Renal cortical epithelial cell (primary cell): ENCODE results near the gene KPNA3. TPM values are rescaled to one million over a fixed set of nuclear protein-coding genes. Genes with fewer than 3 reads are reported as not detected.
A peak's percentile ranks its signal among the peaks of the same experiment; 100 is the strongest.

ENCODE experiments used
- DNase-seq: peaks from one replicate; pipeline ENCODE4 v3.0.0-alpha.2; 2011; ENCODE audit warnings: low read depth
- total RNA-seq: library from RNA; depleted of rRNA; stranded (reverse); fragments of >200 nt; gene quantifications from 2 replicates; pipeline ENCODE4 v1.2.3, GENCODE V29; 2014

KPNA3 gene
- total RNA-seq, 1 donor from 2014 or later = 57.9 TPM

DNA sequence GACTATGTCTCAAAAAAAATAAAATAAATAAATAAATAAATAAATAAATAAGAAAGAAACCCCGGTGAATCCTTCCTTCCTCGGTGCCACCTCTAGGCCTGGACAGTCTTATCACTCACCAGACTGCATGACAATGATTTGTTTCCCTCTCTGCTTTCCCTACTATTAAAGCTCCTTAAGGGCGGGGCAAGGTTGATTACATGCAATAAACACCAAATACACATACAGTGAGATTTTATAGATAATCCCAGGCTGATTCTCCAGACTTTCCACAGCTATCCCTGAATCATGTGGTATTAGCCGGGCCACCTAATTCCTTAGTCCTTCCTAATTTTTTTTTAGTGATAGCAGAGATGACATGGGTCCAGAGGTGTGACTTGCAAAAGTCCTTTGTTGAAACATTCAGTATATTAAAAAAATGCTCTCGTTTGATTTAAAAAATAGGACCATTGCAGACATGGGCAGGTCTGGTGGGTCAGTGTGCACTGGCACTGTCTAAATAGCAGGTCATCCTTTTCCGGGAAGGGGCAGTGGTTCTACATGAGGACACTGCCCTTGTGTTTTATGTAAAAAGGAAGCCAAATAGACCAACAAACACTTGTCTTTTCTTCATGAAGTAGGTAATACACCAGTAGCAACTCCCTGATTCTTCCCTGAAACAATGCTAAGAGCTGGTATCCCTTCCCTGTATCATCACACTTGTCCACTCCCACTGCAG, 115.7 kb downstream of the KPNA3 start:
- no peak for DNase-seq

GRCh38 chr13:49670828-49671227, 121.7 kb downstream of the KPNA3 start:
- no peak for DNase-seq

DNA sequence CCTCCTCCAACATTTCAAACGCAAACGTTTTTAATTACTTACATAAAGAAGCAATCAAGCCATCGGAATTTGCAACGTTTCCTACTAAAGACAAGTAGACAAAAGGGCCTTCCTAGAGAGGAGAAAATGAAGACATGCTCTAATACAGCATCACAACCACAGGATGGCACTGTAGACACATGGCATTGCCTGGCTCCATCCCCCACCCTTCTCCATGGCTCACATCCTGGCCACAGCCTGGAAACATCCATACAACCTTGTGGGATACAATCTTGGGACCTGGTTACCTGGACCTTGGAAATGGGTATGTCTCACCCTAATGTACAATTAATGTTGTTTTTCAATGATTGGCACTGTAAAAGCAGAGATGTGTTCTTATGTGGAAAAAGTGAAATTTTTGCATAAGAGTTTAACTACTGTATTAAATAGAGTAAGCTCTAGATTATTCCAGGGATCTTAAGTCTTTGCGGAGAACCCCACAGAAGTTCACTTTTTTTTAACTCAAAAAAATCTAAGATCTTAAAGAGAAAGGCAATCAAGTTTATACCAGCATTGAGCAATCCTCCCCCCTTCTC, 122.7 kb downstream of the KPNA3 start:
- DNase-seq = peak; percentile 65

DNA sequence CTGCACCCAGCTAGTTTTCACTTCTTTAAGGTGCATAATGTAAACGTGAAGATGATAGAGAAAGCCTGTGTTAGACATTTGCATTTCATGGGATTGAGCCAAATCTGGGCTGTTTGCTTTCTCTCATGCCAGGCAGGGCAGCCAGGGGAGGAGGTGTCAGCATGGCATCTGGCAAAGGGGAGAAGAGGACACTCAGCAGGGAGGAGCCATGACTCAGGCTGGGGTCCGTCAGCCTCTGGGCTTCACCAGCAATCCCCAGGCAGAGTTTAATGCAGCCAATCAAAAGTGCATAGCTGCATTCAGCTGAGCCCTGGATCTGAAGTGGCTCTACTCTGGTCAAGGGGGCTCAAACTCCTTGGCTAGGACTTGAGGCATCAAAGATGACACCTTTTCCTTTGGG, 124.7 kb downstream of the KPNA3 start:
- no peak for DNase-seq

GRCh38 chr13:49664606-49665005, 127.9 kb downstream of the KPNA3 start:
- no peak for DNase-seq

DNA sequence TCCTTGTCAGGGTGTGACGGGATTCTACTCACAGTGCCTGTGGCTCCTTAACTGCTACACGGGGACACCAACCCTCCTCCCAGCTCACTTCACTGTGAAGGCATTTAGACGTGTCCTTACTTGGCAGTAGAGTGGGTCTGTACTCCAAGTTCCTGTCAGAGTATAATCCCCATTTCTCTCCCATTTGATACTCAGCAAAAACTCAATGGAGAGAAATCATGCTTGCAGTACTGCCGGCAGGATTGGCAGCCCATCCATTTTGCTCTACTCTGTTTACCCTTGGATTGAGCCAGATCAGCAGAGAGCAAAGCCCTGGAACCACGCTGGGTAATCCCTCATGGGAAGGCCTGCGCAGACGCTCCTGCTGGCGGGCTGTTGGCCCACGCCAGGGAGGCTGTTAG, 135.2 kb downstream of the KPNA3 start:
- DNase-seq = no peak

GRCh38 chr13:49655906-49656305, 136.6 kb downstream of the KPNA3 start:
- DNase-seq = no peak

DNA sequence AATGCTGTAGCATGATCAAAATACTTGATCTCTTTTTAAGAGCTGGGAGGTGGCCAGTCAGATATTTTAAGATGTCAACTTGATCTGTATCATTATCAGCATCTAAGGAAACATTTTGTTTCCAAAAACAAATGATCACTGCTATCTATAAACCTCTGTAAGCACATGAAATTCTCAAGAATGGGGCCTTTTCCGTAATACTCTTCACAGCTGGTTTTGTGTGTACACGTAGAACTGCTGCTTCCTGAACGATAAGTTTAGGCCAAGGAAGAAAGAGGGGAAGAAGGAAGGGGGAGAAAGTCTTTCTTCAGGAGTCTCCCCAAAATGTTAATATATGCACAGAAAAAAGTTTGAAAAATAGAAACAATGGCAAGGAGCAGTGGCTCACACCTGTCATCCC, 138.5 kb downstream of the KPNA3 start:
- no peak for DNase-seq

DNA sequence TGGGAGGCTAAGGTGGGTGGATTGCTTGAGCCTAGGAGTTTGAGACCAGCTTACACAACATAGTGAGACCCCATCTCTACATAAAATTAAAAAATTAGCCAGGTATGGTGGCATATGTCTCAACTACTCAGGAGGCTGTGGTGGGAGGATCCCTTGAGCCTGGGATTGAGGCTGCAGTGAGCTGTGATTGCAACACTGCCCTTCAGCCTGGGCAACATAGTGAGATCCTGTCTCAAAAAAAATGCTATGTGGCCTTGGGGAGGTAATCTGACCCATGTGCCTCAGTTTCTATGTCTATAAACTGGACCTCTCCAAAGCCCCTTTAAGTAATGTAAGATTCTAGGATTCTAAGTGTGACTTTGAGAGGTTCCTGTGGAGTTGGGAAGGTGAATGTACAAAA, 139.0 kb downstream of the KPNA3 start:
- DNase-seq = no peak

DNA sequence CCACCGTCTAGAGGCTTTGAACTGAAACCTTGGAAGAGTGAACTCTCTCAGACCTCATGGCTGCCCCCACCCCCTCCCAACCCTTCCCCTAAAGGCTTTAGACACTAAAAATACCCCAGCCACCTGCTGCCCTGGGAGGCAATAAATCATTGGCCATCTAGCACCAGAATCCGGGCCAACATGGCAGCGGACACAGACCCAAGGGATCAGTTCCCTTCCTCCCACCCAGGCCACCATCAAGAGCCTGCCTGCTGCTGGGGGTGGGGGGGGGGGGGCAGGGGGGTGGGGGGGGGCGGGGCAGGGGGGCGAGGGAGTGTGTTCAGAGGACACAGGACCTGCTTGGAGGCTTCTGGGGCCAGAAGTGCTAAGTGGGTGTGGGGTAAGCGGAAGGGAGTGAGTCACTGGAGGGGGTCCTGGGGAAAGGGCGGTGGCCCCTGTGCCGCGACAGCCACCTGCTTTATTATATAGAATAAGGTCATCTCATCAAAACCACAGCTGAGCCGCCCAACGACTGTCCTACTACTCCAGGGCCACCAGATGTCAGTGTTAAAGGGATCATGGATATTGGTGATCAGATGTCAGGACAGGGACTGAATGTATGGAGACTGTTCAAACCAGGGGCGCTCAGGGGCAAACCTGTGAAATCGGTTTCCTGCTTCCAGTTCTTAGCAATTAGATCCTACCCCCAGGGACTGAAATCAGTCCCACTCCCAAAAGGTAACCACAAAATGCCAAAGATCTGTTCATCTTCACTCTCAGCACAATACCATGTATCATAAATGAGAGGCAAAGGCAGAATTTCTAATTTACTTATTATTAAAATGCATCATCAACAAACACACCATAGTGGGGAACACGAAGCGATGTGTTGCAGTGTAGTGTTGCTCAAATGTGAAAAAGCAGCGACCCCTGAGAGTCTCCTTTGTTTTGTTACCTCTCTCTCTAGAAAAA, 139.9 kb downstream of the KPNA3 start:
- DNase-seq = no peak

- DNase-seq = no peak
These were observed 140.7 kb downstream of the KPNA3 start for GRCh38 chr13:49651570-49652354.

- DNase-seq = no peak
These were observed 142.5 kb downstream of the KPNA3 start for GRCh38 chr13:49649963-49650312.

Other genes starting within 250 kb of the KPNA3 start
- 17.2 and 21.1 TPM in 2 replicates for gene RCBTB1, start 207.1 kb downstream of the KPNA3 start, total RNA-seq
- under 0.01 TPM in 1 of 2 replicates, not detected in the other for gene ARL11, start 164.2 kb downstream of the KPNA3 start, total RNA-seq
- 55.4 and 67.2 TPM in 2 replicates for gene EBPL, start 101.2 kb downstream of the KPNA3 start, total RNA-seq
- gene SPRYD7, start 143.7 kb upstream of the KPNA3 start, total RNA-seq = 8.0 TPM in 2 replicates
- gene TRIM13, start 204.4 kb upstream of the KPNA3 start, total RNA-seq = 26.9 and 31.3 TPM in 2 replicates
- 5.5 and 7.6 TPM in 2 replicates for gene KCNRG, start 222.8 kb upstream of the KPNA3 start, total RNA-seq